Neuronal stem cell (in vitro differentiated cells): ENCODE results near the gene HMOX1.
"Not testable (repeated sequence)": the region's sequence is repeated elsewhere in the genome, so short reads cannot be mapped to it uniquely, and the experiment has no call there.

Source experiments
- DNase-seq: peaks from one replicate; pipeline ENCODE4 v3.0.0-alpha.2; 2013; ENCODE audit warnings: low spot score
- H2AFZ ChIP-seq: one replicate; pipeline ENCODE4 v1.6.1; 2013; ENCODE audit warnings: mild to moderate bottlenecking, low read length, inconsistent platforms
- H2AK5ac ChIP-seq: 2 replicates; pipeline ENCODE4 v1.6.1; 2013; ENCODE audit warnings: low read depth, mild to moderate bottlenecking, inconsistent platforms, low read length, moderate library complexity, mixed read lengths
- H2BK120ac ChIP-seq: 2 replicates; pipeline ENCODE4 v1.6.1; 2013; ENCODE audit warnings: low read depth, mild to moderate bottlenecking, inconsistent platforms, low read length, moderate library complexity, mixed read lengths
- H2BK12ac ChIP-seq: one replicate; pipeline ENCODE4 v1.6.1; 2013; ENCODE audit warnings: low read length, inconsistent platforms
- H2BK15ac ChIP-seq: 2 replicates; pipeline ENCODE4 v1.6.1; 2013; ENCODE audit warnings: mild to moderate bottlenecking, low read length, inconsistent platforms, mixed read lengths
- H2BK5ac ChIP-seq: one replicate; pipeline ENCODE4 v1.6.1; 2013; ENCODE audit warnings: inconsistent platforms, mild to moderate bottlenecking, low read length, moderate library complexity
- H3K14ac ChIP-seq: one replicate; pipeline ENCODE4 v1.6.1; 2013; ENCODE audit warnings: low read length, inconsistent platforms
- H3K18ac ChIP-seq: 2 replicates; pipeline ENCODE4 v1.6.1; 2013; ENCODE audit warnings: low read length, inconsistent platforms
- H3K23ac ChIP-seq: 2 replicates; pipeline ENCODE4 v1.6.1; 2013; ENCODE audit warnings: low read depth, mild to moderate bottlenecking, mixed read lengths, low read length, inconsistent platforms; ENCODE audit not compliant: poor library complexity
- H3K27ac ChIP-seq: replicated peaks from 3 replicates; pipeline ENCODE4 v1.5.1; 2013; ENCODE audit warnings: low read length, inconsistent platforms
- H3K27me3 ChIP-seq, 3 experiments: 2 replicates each; pipeline ENCODE4 v1.6.1; 2013; ENCODE audit warnings: low read length in 3 of 3, mild to moderate bottlenecking in 2 of 3, inconsistent platforms in 1 of 3, low read depth in 1 of 3, mixed read lengths in 1 of 3, moderate library complexity in 1 of 3; ENCODE audit not compliant: control insufficient read depth in 3 of 3, insufficient read depth in 3 of 3
- H3K36me3 ChIP-seq, 2 donors: replicated peaks in 1 of 2; 2 replicates each; pipeline ENCODE4 v1.6.1; 2013; ENCODE audit warnings: low read length in 2 of 2; ENCODE audit not compliant: control insufficient read depth in 2 of 2, insufficient read depth in 2 of 2
- H3K4ac ChIP-seq: 2 replicates; pipeline ENCODE4 v1.6.1; 2013; ENCODE audit warnings: inconsistent platforms, mild to moderate bottlenecking, low read length, moderate library complexity
- H3K4me1 ChIP-seq, 2 donors: 1 replicate in 1 of 2; 2 replicates in 1 of 2; pipeline ENCODE4 v1.6.1; 2013; ENCODE audit warnings: low read length in 2 of 2, low read depth in 1 of 2; ENCODE audit not compliant: control insufficient read depth in 2 of 2, insufficient read depth in 1 of 2
- H3K4me2 ChIP-seq: one replicate; pipeline ENCODE4 v1.6.1; 2013; ENCODE audit warnings: mild to moderate bottlenecking, low read length, inconsistent platforms; ENCODE audit not compliant: insufficient read depth, poor library complexity, severe bottlenecking
- H3K4me3 ChIP-seq, 2 donors: 2 replicates each; pipeline ENCODE4 v1.5.1; 2013; ENCODE audit warnings: low read length in 2 of 2, mild to moderate bottlenecking in 2 of 2, inconsistent platforms in 1 of 2, moderate library complexity in 1 of 2
- H3K79me1 ChIP-seq: one replicate; pipeline ENCODE4 v1.6.1; 2013; ENCODE audit warnings: low read depth, mild to moderate bottlenecking, inconsistent platforms, low read length, moderate library complexity
- H3K9ac ChIP-seq: one replicate; pipeline ENCODE4 v1.6.1; 2013; ENCODE audit warnings: mild to moderate bottlenecking, low read depth, low read length, inconsistent platforms; ENCODE audit not compliant: poor library complexity
- H3K9me3 ChIP-seq, 2 donors: replicated peaks in 1 of 2; 2 replicates each; pipeline versions ENCODE3 to v1.6.1; 2013; ENCODE audit warnings: low read length in 2 of 2, mild to moderate bottlenecking in 2 of 2, inconsistent platforms in 1 of 2, low read depth in 1 of 2, mixed read lengths in 1 of 2, moderate library complexity in 1 of 2; ENCODE audit not compliant: control insufficient read depth in 2 of 2, insufficient read depth in 1 of 2
- H4K8ac ChIP-seq: one replicate; pipeline ENCODE4 v1.6.1; 2013; ENCODE audit warnings: low read depth, mild to moderate bottlenecking, inconsistent platforms, low read length, moderate library complexity
- H4K91ac ChIP-seq: one replicate; pipeline ENCODE4 v1.6.1; 2013; ENCODE audit warnings: low read length, low read depth, mild to moderate bottlenecking, inconsistent platforms; ENCODE audit not compliant: poor library complexity
- WGBS, 2 donors: extraction: QIAGEN DNeasy Blood & Tissue Kit; methylation state at CpG; one replicate each; pipeline ENCODE4 v1.1.7; 2013; ENCODE audit warnings: missing lambda C conversion rate in 2 of 2, mixed read lengths in 1 of 2; ENCODE audit not compliant: insufficient read length in 2 of 2, insufficient replicate concordance in 1 of 2; ENCODE audit errors: extremely low coverage in 2 of 2; 5-methylcytosine and 5-hydroxymethylcytosine counted together

HMOX1 gene

GRCh38 chr22:35363566-35364086, 17.3 kb upstream of the HMOX1 start:
- Histone ChIP-seq H2BK12ac (no peak overlapping the region), H3K9me3 (no peaks in the 10 kb centered on the region), H2AK5ac (no peak overlapping the region), H4K8ac (no peak overlapping the region), H3K4ac (no peak overlapping the region), H3K4me3 (no peak overlapping the region), H3K27ac (no peak overlapping the region), H3K18ac (no peak overlapping the region), H3K9ac (no peak overlapping the region), H2BK120ac (no peak overlapping the region), H2AFZ (no peak overlapping the region), H3K4me1 (no peaks in the 10 kb centered on the region), H3K14ac (no peak overlapping the region), H4K91ac (no peak overlapping the region), H3K23ac (no peak overlapping the region), H3K36me3 (no peaks in the 10 kb centered on the region), H3K4me2 (no peak overlapping the region), H3K27me3 (no peaks in the 10 kb centered on the region), H3K79me1 (no peaks in the 10 kb centered on the region), H2BK5ac (no peak overlapping the region), H2BK15ac (no peak overlapping the region)
- DNase-seq: no peak
- WGBS, 2 donors: no CpG with 5 or more reads among the region's 11 CpGs

- not testable (repeated sequence) for H3K14ac ChIP-seq, H3K27ac ChIP-seq, H2BK120ac ChIP-seq
These were observed 16.7 kb upstream of the HMOX1 start for GRCh38 chr22:35364230-35364629.

DNA sequence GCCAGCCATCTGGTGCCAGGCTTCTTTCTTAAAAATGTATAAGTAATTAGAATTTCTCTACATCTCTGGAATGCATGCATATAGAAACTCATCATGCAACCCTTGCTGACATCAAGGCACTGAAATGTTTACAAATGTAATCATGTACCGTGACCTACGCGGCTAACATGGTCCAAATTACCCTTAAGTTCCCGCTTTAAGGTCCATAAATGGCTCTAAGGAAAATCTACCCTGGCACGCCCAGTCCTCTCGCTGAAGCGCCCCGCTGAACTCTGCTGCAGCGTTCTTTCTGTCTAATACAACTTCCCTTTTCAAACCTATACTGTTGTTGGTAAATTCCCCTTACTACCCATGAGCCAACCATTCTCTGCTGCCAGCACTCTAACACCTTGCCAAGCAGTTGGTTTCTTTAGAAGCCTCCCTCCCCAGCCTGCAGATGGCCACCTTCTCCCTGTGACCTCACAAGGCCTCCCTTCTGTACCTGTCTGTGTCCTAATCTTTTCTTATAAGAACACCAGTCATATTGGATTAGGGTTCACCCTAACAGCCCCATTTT, 13.5 kb upstream of the HMOX1 start:
- no peak overlapping the region for H2BK5ac ChIP-seq
- H3K14ac ChIP-seq: no peak overlapping the region
- no peak overlapping the region for H4K8ac ChIP-seq
- no peak overlapping the region for H3K4me3 ChIP-seq
- no peak overlapping the region for H2AK5ac ChIP-seq
- peaks cover 4% of the 10 kb centered on the region for H3K79me1 ChIP-seq
- H2BK12ac ChIP-seq: no peak overlapping the region
- H2BK120ac ChIP-seq: no peak overlapping the region
- no peak overlapping the region for H3K23ac ChIP-seq
- H4K91ac ChIP-seq: no peak overlapping the region
- peaks cover 1 to 6% of the 10 kb centered on the region in 2 donors for H3K4me1 ChIP-seq
- no peak overlapping the region for H3K27ac ChIP-seq
- no peak overlapping the region for H3K18ac ChIP-seq
- no peak for DNase-seq
- no peaks in the 10 kb centered on the region for H3K27me3 ChIP-seq
- H3K9ac ChIP-seq: no peak overlapping the region
- no peak overlapping the region for H2AFZ ChIP-seq
- H2BK15ac ChIP-seq: no peak overlapping the region
- no CpG with 5 or more reads among the region's 9 CpGs for WGBS, 2 donors
- H3K4ac ChIP-seq: no peak overlapping the region
- no peak overlapping the region for H3K4me2 ChIP-seq
- no peaks in the 10 kb centered on the region for H3K36me3 ChIP-seq
- no peaks in the 10 kb centered on the region for H3K9me3 ChIP-seq

More at GRCh38 chr22:35364230-35364629, 16.7 kb upstream of the HMOX1 start:
- H2AK5ac ChIP-seq, H3K4ac ChIP-seq, H4K8ac ChIP-seq, H2BK15ac ChIP-seq, H3K23ac ChIP-seq, H3K36me3 ChIP-seq, DNase-seq, H3K4me1 ChIP-seq, H3K9me3 ChIP-seq, H3K4me2 ChIP-seq, H3K9ac ChIP-seq, H3K27me3 ChIP-seq, H3K18ac ChIP-seq, H2BK5ac ChIP-seq, H2BK12ac ChIP-seq, H4K91ac ChIP-seq, H3K79me1 ChIP-seq, H3K4me3 ChIP-seq, H2AFZ ChIP-seq: not testable (repeated sequence)
- no CpG with 5 or more reads among the region's 7 CpGs for WGBS, 2 donors

DNA sequence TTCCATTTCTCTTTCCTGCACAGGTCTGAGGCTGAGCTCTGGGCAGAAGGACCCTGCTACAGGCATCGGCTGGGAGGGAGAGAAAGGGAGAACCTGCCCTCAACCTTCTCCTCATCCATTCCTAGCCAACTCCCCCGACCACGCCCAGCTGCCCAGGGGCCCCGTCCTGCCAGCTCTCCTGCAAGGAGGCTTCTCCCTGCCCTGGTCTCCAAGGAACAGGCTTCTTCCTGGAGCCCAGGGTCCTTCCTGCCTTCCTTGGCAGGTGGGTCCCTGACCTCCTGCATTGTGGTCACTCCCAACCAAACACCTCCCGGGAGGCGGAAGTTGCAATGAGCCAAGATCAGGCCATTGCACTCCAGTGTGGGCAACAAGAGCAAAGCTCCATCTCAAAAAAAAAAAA, 12.5 kb upstream of the HMOX1 start:
- Histone ChIP-seq H3K9ac (no peak overlapping the region), H3K27ac (no peak overlapping the region), H3K18ac (peak overlapping the region; percentile 64), H3K4ac (no peak overlapping the region), H4K91ac (no peak overlapping the region), H3K4me3 (peak overlapping the region in 1 of 2 donors; percentile 25), H3K14ac (peak overlapping the region; percentile 14), H2BK15ac (peak overlapping the region; percentile 94), H2BK5ac (no peak overlapping the region), H3K23ac (no peak overlapping the region), H3K4me2 (no peak overlapping the region), H3K79me1 (peaks cover 4% of the 10 kb centered on the region), H3K36me3 (no peaks in the 10 kb centered on the region), H3K9me3 (no peaks in the 10 kb centered on the region), H4K8ac (no peak overlapping the region), H2BK120ac (no peak overlapping the region), H3K27me3 (no peaks in the 10 kb centered on the region), H2BK12ac (no peak overlapping the region), H2AFZ (no peak overlapping the region), H3K4me1 (peaks cover 1 to 6% of the 10 kb centered on the region in 2 donors), H2AK5ac (peak overlapping the region; percentile 36)
- WGBS, 2 donors: no CpG with 5 or more reads among the region's 6 CpGs
- DNase-seq: no peak
